GM12864 (cell line): ENCODE measurements around the gene MYH13.
"Not testable (repeated sequence)": the region's sequence is repeated elsewhere in the genome, so short reads cannot be mapped to it uniquely, and the experiment has no call there.

Experiments used
- DNase-seq: peaks from one replicate; pipeline ENCODE4 v3.0.0-alpha.2; 2011; ENCODE audit warnings: low read depth
- H3K4me3 ChIP-seq: 2 replicates; pipeline ENCODE4 v1.5.1; 2011; ENCODE audit warnings: mild to moderate bottlenecking, low read depth, low read length, control low read depth
- CTCF ChIP-seq: IDR thresholded peaks from 2 replicates; pipeline ENCODE4 v1.5.1; 2011; ENCODE audit warnings: low read depth, mild to moderate bottlenecking, moderate library complexity, low read length, control low read depth, inconsistent platforms; ENCODE audit errors: missing control alignments

The MYH13 gene

GRCh38 chr17:10295728-10296343 lies 77.0 kb downstream of the MYH13 start:
- peak; percentile 76 for TF ChIP-seq CTCF
- no peak overlapping the region for H3K4me3 ChIP-seq
- DNase-seq, result no peak

- H3K4me3 ChIP-seq, result no peak overlapping the region
- no peak for DNase-seq
- TF ChIP-seq CTCF, result no peak
These were observed 78.6 kb downstream of the MYH13 start for GRCh38 chr17:10294180-10294579.

- no peak for DNase-seq
- no peak overlapping the region for H3K4me3 ChIP-seq
- no peak for TF ChIP-seq CTCF
These were observed 80.5 kb downstream of the MYH13 start for GRCh38 chr17:10292057-10292937.

GRCh38 chr17:10291576-10291975 lies 81.2 kb downstream of the MYH13 start:
- not testable (repeated sequence) for H3K4me3 ChIP-seq, DNase-seq

- H3K4me3 ChIP-seq, result no peak overlapping the region
- no peak for DNase-seq
- no peak for TF ChIP-seq CTCF
These were observed 82.8 kb downstream of the MYH13 start for GRCh38 chr17:10290041-10290440.

- no peak for TF ChIP-seq CTCF
- H3K4me3 ChIP-seq, result no peak overlapping the region
- DNase-seq, result no peak
These were observed 86.5 kb downstream of the MYH13 start for GRCh38 chr17:10286324-10286723.

GRCh38 chr17:10285896-10286295 lies 86.9 kb downstream of the MYH13 start:
- TF ChIP-seq CTCF, result no peak
- DNase-seq, result no peak
- H3K4me3 ChIP-seq, result no peak overlapping the region
